CD4-positive, alpha-beta T cell treated with Interleukin-10 for 1 hour (primary cell): Measurements from ENCODE around the gene EYA3.
A peak's percentile ranks its signal among the peaks of the same experiment; 100 is the strongest.
"Not testable (repeated sequence)": the region's sequence is repeated elsewhere in the genome, so short reads cannot be mapped to it uniquely, and the experiment has no call there.

Experiments used
- DNase-seq: peaks from one replicate; pipeline ENCODE4 v3.0.0-alpha.2; 2020

The EYA3 gene

DNA sequence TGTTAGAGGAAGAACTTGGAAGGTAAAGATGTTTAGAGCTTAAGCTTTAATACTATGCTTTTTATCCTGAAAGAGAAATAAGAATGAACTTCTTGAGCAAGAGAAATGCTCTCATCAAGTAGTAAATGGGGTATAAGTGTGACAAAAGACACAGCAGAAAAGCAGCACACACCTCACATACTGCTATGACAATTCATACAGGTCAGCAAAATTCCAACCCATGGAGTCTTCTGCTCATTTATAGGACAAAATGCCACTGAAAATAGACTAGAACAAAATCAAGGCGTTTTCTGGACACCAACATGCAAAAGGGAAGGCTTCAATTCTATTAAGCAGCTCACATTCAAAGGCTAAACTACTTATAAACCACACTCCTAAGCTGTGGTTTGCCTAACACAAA, 61.2 kb downstream of the EYA3 start:
- no peak for DNase-seq

DNA sequence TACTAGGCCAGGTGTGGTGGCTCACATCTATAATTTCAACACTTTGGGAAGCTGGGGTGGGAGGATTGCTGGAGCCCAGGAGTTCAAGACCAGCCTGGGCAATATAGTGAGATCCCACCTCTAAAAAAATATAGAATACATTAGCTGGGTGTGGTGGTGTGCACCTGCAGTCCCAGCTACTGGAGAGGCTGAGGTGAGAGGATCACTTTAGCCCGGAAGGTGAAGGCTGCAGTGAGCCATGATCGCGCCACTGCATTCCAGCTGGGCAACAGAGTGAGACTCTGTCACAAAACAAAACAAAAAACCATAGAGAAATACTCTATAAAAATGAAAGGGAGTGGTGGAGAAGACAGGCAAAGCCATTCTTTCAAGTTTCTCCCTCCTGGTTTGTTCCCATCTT, 62.1 kb downstream of the EYA3 start:
- no peak for DNase-seq

DNA sequence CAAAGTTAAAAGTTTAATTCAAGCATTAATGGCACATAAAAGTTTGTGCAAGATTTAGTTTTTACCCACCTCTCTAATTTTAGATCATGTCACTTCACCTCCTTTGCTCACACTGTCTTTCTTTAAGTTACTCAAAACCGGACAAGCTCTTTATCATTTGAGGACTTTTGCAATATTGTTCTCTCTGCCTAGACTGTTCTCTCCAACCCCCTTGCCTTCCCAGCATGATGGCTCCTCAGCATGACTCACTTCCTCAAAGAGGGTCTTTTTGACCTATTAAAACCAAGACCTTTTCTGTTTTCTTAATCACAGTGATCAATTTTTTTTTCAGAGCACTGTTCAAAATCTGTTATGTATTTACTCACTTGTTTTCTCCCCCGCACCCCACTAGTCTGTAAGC, 67.3 kb downstream of the EYA3 start:
- no peak for DNase-seq

DNA sequence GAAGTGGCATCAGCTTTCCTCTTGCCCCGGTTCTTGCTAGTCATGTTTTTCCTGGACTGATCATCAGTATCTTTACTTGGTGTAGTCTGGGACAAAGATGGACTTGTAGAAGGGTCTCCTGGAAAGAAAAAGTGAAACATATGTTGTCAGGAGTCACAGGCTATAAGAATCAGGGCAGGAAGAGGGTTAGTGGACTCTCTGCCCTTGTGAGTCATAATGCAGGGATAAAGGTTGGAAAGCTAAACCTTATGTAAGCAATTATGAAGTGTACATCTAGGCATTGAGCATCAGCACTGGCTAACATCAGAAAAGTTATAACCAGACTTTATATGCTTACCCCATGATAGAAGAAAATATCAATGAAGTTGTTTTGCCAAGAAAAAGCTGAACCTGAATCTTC, 77.4 kb downstream of the EYA3 start:
- no peak for DNase-seq

DNA sequence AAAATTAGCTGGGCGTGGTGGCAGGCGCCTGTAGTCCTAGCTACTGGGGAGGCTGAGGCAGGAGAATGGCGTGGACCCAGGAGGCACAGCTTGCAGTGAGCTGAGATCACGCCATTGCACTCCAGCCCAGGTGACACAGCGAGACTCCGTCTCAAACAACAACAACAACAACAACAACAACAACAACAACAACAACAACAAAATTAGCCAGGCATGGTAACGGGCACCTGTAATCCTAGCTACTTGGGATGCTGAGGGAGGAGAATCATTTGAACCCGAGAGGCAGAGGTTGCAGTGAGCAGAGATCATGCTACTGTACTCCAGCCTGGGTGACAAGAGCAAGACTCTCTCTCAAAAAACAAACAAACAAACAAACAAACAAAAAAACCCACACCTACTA, 85.3 kb downstream of the EYA3 start:
- DNase-seq, result not testable (repeated sequence)

DNA sequence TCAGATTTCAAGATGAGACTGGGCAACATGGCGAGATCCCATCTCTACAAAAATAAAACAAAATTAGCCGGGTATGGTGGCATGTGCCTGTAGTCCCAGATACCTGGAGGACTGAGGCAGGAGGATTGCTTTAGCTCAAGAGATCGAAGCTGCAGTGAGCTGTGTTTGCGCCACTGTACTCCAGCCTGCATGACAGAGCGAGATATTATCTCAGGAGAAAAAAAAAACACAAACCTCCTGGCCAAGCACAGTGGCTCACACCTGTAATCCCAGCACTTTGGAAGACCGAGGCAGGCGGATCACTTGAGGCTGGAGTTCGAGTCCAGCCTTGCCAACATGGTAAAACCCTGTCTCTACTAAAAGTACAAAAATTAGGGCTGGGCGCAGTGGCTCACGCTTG, 85.8 kb downstream of the EYA3 start:
- DNase-seq, result no peak

DNA sequence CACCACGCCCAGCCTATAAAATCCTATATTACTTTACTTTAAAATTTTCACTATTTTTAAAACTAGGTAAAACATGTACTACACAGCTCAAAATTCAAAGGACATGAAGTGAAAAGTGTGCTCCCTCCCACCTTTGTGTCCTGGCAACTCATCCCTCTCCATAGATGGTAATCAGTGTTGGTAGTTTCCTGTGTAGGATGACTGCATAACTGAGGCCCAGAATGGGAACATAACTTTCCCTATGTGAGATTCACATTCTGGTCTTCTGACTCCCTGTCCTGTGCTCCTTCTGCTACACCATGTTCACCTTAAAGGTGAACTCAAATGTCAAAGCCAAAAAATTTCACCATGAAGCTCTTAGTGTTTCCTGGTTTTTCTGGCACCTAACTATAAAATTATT, 89.4 kb downstream of the EYA3 start:
- no peak for DNase-seq

DNA sequence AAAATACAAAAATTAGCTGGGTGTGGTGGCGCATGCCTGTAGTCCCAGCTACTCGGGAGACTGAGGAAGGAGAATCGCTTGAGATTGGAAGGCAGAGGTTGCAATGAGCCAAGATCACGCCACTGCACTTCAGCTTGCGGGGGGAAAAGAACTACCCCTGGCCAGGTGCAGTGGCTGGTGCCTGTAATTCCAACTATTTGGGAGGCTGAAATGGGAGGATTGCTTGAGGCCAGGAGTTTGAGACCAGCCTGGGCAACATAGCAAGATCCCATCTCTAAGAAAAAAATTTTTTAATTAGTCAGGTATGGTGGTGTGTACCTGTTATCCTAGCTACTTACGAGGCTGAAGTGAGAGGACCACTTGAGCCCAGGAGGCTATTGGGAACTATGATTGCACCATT, 93.9 kb downstream of the EYA3 start:
- not testable (repeated sequence) for DNase-seq

DNA sequence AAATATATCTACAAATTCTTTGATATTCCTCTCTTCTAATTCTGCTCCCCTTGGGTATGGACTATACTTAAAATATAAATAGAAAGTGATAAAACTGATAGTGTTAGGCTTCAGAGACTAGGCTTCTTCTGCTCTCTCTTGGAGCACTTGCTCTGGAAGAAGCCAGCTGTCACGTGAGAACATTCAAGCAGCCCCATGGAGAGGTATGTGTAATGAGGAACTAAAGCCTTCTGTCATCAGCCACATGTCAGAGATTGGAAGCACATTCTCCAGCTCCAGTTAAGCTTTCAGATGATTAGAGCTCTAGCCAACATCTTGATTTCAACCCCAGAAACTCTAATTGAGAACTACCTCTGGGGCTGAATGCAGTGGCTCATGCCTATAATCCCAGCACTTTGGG, 94.3 kb downstream of the EYA3 start:
- no peak for DNase-seq

DNA sequence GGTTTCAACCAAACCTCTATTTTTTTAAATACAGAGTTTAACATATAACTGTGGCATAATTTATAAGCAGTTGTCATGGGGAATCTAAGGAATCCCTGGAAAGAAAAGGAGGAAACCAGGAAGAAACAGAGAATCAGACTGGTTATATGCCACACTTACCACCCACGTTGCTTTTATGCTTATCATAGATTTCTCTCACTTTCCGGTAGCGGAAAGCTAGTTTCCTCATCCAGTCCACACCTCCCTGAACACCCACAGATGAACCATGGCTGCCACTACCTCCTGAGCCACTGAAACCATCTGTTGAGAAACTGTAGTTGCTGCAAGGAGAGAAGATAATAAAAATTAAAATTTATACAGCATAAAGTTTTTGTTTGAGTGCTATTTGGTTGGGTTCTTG, 95.2 kb downstream of the EYA3 start:
- peak; percentile 38 for DNase-seq

DNA sequence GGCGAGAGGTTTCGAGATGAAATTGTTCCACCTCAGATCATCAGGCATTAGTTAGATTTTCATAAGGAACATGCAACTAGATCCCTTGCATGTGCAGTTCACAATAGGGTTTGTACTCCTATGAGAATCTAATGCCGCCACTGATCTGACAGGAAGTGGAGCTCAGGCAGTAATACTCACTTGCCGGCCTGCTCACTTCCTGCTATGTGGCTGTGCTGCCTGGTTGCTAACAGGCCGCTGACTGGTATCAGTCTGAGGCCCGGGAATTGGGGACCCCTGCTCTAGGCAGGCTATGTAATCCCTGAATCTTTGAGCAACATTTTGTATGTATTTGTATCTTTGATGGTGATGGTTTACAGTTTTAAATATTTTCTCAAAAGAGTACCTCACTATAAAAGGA, 96.1 kb downstream of the EYA3 start:
- peak; percentile 61 for DNase-seq

DNA sequence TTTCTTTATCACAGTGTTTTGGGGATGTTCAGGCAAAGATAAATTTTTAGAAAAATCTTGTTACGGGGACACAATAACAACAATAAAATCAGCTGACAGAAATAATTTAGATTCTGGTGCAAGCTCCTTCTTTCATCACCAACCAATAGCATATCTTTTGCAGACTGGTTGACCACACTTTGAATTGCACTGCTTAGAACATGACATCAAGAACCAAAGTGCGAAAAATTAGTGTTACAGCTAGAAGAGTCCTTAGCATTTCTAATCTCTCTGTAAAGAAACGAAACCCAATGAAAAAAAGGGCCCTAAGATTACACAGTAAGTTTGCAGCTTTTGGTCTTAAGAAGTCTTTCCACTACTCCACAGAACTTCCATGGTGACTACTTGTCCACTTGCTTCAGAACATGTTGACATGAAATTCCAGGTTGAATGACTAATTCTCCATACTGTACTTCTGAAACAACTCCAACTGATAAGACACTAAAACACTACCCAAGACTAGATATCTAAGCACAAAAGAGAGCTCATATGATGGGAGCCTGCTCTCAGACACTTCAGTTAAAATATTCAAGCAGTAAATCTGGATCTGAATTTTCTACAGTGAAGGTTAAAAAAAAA, 97.4 kb downstream of the EYA3 start:
- peak; percentile 11 for DNase-seq

DNA sequence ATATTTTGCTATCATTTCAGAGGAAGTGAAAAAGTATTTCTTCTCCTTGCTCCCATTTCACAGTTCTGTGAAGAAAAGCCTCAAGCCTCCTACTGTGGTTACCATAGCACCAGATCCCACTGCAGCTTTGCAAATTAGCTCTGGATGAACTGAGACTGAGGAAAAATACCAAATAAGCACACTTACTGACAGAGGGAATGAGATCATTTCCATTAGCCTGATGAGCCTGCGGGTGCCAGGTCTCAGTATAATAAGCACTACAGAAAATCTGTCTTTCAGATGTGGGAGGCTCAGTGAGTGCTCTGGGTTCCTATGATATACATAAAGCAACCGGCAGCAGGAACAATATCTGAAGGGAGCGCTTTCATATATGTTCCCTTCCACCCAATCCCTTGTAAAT, 107.3 kb downstream of the EYA3 start:
- DNase-seq, result no peak

DNA sequence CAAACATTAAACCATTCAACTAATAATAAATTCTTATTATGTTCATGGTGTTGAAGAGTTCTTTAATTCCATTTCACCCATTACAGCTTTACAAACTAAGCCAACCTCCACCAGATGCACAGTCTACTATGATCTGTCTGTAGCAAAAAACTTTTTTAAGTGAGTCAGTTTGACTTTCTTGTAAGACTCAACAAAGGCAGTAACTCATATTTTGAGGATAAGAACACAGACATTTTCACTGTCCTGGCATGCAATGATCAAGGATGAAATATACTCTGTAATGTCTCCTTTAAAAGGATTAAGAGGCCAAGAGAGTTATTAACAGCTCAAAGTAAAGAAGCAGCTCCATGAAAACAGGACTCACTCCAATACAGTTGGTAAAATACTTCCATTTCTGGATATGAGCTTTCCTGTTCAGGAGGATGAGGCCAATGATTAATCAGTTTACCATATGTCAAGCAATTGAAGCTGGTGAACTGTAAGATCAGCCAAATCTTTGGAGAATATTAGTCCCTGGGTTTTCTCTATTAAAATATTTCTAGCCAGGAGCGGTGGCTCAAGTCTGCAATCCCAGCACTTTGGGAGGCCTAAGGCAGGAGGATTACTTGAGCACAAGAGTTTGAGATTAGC, 108.1 kb downstream of the EYA3 start:
- DNase-seq, result no peak

DNA sequence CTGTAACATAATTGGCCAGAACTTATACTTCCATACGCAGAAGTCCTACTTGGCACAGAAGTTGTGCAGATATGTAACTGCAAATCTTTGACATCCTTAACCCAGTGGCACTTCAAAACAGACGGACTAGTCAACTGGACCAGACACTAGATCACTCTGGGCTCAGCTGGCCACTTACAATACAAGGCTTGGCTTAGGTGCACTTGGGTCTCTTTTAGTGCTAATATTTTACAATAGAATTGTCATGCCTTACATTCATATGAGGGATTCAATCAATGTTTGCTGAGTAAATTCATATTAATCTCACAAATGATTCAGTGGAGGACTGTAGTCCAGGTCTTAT, 108.6 kb downstream of the EYA3 start:
- no peak for DNase-seq

DNA sequence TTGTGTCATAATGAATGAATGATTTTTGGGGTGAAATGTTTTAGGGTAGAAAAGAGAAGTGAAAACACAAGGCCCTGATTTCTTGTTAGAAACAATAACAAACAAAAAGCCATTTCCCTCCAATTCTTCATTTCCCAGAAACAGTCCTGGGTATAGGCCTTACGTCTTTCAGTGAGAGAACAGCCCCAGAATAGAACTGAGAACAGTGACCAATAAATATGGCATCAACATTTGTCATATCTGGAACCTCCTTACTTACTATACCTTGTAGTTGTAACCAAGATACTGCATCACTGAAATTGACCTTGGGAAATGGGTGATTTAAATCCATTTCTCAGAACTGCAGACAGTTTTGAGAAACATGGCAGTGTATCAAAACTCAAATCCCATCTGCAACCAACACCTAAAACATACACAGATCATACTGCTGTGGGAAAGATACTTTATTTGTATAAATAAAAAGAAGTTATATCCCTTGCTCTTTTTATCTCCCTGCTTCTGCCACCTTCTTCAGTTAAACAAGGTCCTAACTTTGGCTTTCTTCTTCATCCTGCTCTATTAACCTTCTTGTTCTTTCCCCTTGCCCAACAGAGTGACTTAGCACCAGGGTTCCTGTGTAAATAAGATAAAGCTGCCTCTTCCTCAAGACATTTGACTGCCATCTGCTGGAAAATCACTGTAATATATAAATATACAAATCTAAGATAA, 109.1 kb downstream of the EYA3 start:
- peak; percentile 68 for DNase-seq

DNA sequence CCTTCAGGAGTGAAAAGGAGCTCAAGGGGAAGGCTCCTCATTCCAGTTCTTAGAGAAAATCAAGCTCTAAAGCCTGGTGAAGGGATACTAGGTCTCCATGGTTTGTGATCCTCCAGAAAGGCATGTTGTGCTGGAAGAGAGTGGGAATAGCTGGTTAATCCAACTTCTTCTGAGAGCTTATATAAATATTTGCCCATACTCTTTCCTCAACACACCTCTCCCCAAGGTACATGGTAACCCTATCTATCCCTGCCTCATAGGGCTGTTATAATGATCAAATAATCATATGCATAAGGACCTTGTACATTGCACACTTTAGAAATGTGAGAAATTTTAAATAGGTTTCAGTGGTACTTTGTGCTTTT, 114.0 kb downstream of the EYA3 start:
- DNase-seq, result no peak

DNA sequence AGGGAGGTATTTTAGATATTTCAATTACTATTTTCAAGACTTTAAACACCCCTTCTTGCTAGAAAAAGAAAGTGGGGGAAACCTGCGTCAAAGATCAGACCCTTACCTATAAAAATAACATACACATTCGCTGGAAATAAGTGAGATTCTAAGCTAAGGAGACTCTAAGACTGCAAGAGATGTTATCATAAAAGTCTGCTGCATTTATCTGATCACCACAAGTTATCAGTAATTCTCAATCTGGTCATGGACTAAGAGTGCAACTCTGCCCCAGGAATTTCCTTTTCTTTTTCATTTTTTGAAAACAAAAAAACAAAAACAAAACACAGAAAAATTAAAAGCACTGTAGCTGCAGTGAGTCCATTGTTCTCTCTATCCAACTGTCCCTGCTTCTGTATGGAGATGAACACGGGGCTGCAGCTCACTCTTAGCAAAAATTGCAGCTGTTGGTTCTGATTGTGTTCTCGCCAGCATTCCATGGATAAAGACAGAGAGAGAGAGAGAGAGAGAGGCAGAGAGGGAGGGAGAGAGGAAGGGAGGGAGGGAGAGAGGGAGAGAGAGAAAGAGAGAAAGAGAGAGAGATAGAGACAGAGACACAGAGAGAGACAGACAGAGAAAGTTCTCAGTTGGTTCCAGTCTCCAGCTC, 114.5 kb downstream of the EYA3 start:
- DNase-seq, result no peak

DNA sequence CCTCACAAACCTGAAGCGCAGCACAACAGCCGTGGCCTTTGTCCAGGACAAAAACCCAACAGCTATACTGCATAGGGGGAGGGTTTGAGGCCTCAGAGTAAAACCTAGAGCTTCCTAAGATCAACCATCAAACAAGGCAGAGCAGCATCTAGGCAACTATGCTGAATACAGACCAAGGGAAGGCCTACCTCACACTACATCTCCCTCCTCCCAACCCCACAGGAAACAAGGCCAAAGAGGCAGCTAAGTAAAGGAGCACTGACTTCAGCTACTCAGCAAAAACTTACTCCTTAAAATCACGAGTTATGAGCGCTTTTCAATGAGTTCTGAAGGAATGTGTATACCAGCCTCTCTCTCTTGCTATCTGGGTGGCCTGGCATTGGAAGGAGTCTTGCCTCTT, 116.3 kb downstream of the EYA3 start:
- no peak for DNase-seq

DNA sequence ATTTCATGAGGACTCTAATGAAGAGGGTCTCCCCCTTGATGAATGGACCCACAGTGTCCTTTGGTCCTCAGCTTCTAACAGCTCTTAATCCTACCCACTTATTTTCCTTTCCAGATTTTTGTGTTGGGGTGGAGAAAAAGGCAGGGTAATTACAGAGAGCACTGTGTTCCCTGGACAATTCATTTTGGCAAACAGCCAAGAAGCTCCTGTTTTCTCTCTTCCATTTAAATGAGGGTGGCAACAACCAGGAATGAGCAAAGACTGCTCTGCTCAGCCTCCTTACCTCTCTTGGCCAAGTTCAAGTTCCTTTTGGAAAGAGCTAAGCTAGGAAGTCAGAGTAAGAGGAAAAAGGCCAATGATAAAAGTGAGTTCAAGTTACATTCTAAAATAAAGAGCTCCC, 116.7 kb downstream of the EYA3 start:
- DNase-seq, result no peak

DNA sequence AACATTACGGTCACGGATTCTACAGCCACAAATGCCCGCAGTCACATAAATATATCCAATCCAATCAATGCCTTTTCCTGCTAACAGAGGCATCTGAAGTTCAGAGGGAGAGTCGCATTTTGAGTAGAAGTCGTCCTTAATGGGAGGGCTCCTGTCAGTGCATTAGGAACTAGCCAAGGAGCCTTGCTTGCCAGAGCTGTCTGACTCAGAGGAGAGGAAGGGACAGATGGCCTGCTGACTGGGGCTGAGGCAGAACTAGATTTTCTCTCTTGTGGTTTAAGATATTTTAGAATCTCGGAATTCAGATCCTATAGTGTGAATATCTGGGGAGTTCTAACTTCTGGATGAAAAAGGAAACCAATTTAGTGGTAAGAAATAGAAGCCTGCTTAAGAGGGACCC, 118.0 kb downstream of the EYA3 start:
- DNase-seq, result no peak

DNA sequence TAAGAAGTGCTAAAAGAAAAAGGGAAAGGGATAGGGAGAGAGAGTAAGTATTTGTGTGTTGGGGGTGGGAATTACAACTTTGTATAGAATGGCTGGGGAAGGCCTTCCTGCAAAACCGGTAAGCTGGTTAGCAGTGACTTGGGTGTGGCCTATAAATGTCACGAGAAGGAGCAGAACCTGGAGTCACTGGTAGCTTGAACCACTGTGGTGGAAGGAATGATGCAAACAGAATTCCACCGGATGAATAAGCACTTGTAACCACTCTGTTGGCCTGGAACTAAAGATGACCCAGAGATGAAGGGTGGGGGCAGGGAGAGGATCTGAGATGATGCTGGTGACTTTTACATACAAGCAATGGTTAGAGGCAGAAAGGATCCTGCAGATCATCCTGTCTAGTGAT, 119.7 kb downstream of the EYA3 start:
- DNase-seq, result no peak

DNA sequence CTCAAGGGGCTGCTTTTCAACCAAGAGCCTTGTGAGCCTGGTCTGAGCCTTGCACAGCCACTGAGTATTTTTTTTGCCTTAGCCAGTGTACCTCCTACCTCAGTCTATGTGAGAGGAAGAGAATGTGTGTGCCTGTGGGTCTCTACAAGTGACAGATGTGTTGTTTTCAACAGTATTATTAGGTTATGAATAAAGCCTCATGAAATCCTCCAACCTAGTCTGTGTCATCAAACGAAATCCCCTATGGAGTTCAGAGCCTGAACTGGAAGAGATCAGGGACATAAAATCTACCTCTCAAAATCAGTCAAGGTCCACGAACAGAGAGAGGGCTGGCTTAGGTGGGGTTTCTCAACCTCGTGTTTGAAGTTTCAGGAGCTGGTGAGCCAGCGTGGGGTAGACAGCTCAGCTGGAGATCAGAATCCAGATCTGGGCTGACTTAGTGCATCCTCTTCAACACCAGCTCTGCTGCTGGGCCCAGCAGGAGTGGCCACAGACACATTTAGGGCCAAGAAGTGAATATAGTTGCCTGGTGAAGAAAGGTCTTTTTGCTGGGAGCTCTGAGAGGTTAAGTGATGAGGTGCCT, 120.4 kb downstream of the EYA3 start:
- DNase-seq, result no peak
